NCI-H2081 treated with DMSO at 0.1 percent for 48 hours (cell line): Measurements from ENCODE around the gene STIL.
"Not testable (repeated sequence)": the region's sequence is repeated elsewhere in the genome, so short reads cannot be mapped to it uniquely, and the experiment has no call there.

Source experiments
- DNase-seq: peaks from one replicate; lab custom pipeline; 2025; lab: John Stamatoyannopoulos, UW

STIL gene

DNA sequence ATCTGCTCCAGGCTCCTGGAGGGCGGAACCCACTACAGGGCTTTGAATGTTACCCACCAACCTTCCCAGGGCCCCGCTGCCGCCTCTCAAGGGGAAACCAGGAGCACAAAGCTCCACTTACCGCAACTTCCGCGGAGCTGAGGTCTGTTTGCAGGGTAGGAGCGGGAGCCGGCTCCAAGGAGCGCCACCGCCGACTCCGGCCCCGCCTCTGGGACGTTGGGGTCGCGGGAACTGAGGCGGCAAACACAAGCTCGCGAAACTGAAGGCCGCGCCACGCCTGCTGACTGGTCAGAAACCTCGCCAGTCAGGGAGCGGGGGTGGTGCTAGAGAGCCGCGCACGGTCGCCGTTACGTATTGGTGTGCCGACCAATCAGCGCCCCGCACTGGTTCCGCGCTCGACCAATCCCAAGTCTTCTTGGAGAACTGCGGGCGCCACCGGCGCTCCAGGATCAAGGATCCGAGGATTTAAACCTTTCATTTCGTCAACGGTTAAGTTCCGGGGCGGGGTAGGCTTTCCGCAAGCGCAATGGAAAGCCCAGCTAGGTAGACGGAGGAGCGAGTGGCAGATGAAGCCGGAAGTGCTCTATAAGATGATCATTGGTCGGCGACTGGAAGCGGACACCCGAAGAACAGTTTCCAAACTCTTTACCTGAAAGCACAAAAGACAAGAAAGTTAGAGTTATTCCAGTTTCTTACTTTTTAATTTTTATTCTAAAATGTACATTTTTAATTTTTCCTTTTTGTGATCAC, at the start of gene STIL:
Gene STIL, minus strand, starts transcription at position 233 of the 750 bp plus-strand sequence. CDS start 3,828 bp downstream, outside the sequence.
- peak; percentile 96 for DNase-seq

DNA sequence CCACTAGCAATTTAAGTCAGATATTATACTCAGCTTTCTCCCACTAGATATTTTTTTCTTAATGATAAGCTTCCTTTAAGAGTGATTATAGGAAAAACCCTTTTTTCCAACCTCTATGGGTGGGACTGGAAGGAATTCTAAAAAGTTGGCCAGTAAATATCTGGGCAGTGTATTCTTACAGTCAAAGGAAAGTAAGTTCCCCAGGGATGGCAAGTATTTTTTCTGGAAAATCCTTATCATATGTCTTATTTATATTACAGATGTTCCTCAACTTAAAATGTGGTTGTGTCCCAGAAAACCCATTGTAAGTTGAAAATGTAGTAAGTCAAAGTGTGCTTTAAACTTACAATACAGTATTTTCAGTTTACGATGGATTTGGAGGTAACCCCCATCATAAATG, 48.9 kb upstream of the STIL start:
- no peak for DNase-seq

DNA sequence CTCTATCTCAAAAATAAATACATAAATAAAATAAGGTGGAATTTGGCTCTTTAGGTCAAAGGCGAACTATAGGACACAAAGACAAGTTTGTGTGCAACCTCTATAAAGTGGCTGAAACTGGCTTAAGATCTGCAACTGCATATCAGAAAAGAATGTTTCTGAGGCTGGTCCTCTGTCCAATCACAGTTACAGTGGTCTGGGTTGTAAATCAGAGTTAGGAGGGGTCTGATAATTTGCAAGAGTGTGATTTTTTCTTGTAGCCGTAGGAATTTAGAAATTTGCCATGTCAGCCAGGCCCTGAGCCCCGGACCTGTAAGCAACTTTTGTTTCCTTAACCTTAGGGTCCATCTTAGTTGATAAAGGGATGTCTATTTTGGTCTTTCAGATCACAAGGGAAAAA, 47.4 kb upstream of the STIL start:
- no peak for DNase-seq

DNA sequence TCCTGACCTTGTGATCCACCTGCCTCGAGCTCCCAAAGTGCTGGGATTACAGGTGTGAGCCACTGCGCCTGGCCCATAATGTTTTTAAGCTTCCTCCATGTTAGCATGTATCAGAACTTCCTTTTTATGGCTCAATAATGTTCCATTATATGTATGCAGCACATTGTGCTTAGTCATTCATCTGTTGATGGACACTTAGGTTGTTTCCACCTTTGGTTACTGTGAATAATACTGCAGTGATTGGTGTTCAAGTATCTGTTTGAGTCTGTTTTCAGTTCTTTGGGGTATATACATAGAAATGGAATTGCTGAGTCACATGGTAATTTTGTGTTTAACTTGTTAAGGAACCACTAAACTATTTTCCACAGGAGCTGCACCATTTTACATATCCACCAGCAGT, 37.4 kb upstream of the STIL start:
- DNase-seq, result no peak

DNA sequence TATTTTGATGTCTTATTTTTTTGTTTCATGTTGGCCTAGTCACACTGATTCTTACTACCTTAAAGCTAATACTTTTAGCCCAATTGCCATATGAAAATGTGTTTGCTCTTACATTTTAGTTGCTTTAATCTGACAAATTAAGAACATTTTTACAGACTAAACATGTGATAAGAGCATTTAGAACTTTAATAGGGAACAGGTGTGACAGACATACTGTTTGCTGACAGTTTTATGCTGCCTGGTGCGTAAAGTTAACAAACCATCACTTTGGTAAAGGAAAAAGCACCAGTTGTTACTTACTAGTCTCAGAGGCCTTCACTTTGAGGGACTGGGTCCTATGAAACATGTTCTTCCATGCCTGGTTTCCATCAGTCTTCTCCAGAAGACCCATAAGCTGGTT, 34.3 kb upstream of the STIL start:
- no peak for DNase-seq

DNA sequence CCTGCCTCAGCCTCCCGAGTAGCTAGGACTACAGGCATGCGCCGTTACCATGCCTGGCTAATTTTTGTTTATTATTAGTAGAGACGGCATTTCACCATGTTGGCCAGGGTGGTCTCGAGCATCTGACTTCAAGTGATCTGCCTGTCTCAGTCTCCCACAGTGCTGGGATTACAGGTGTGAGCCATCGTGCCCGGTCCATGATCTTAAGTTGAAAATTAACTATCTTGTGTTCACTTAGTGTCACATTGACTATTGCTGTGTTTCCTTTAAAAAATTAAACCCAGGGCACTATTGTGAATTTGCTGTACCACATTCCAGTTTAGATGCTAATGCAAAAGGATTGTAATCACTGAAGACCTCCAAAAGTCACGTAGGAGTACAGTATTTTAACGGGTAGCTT, 33.8 kb upstream of the STIL start:
- no peak for DNase-seq

DNA sequence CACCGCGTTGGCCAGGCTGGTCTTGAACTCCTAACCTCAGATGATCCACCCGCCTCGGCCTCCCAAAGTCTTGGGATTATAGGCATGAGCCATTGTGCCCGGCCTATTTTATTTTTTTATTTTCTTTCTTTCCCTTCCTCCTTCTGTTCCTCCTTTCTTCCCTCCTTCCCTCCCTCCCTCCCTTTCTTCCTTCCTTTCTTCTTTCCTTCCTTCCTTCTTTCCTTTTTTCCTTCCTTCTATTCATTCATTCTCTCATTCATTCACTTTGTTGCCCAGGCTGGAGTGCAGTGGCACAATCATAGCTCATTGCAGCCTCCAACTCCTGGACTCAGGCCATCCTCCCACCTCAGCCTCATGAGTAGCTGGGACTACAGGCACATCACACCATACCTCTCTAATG, 33.0 kb upstream of the STIL start:
- not testable (repeated sequence) for DNase-seq

DNA sequence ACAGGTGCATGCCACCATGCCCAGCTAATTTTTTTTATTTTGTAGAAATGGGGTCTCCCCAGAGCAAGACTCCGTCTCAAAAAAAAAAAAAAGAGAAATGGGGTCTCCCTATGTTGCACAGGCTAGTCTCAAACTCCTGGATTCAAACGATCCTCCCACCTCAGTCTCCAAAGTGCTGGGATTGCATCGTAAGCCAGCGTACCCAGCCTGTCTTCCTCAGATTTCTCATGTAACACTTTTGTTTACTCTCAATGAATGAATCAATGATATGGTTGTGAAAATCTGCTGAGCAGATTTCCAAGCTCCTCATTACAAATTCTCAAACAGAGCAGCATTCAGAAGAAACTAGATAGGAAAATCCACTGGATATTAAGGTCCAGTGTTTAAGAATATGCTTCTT, 26.3 kb upstream of the STIL start:
- DNase-seq, result no peak

DNA sequence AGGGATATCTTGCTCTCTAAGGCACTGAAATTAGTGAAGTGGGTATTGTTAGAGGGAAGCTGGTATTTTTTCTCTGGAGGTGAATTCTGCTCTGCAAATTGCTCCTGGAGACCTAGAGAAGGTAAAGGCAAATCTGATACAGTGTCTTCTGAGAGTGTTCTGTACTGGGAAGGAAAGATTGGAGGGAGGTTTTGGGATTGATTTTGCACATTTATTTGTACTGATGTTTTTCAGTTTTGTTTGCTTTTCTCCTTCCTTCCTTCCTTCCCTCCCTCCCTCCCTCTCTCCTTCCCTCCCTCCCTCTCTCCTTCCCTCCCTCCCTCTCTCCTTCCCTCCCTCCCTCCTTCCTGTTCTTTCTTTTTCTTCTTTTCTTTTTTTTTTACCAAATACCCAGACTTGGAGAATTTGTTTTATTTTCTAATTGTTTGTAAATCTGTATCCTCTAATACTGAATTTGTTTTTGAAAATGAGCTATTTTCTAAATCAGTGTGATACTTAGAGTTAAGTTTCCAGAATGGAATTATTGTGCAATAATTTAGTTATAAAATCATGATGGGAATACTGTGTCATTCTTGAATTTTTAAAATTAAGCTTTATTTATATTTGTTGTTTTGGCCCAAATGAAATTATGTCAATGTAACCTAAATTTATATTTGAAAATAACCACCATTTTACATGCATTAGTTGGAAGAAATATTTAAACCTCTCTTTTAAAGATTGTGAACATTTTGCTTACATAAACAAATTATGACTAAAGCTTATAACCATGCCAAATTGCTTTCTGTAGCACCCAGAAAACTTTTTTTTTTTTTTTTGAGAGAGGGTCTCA, 24.5 kb upstream of the STIL start:
- DNase-seq, result no peak

DNA sequence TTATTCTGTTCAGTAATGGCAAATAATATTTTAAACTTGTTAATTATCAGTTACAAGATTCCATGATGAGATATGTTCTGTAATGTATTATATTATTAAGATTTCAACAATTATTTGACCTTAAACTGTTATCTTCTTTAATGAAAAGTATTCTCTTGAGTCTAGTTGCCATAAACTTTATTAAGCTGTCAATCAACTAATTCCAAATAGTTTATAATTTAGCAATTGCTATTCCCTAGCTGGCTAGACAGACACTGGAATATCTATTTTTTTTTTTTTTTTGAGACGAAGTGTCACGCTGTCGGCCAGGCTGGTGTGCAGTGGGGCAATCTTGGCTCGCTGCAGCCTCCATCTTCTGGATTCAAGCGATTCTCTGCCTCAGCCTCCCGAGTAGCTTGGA, 23.4 kb upstream of the STIL start:
- no peak for DNase-seq

DNA sequence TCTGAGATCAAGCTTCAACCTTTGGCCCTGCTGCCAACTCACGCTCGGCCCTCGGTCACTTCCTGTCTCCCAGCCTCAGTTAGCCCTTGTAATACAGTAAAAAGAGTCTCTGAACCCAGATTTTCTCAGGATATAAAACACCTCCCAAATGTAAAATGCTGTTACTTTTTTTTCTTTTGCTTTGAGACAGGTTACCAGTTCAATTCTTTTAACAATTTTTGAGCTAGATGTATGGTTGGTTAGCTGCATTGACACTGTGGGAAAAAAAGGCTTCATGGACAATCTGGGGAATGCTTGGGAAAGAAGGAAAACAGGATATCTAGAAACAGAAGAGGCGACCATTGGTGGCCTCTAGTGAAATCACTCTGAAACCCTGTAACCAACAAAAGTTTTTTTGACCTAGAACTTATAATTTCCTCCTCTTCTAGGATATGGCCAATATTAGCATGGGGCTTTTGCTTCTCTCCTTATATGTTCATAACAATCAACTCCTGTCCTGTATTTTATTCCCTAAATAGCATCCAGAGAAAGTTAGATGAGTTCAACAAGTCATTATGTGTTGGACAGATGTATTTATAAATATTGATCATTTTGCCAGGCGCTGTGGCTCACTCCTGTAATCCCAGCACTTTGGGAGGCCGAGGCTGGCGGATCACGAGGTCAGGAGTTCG, 21.0 kb upstream of the STIL start:
- no peak for DNase-seq

DNA sequence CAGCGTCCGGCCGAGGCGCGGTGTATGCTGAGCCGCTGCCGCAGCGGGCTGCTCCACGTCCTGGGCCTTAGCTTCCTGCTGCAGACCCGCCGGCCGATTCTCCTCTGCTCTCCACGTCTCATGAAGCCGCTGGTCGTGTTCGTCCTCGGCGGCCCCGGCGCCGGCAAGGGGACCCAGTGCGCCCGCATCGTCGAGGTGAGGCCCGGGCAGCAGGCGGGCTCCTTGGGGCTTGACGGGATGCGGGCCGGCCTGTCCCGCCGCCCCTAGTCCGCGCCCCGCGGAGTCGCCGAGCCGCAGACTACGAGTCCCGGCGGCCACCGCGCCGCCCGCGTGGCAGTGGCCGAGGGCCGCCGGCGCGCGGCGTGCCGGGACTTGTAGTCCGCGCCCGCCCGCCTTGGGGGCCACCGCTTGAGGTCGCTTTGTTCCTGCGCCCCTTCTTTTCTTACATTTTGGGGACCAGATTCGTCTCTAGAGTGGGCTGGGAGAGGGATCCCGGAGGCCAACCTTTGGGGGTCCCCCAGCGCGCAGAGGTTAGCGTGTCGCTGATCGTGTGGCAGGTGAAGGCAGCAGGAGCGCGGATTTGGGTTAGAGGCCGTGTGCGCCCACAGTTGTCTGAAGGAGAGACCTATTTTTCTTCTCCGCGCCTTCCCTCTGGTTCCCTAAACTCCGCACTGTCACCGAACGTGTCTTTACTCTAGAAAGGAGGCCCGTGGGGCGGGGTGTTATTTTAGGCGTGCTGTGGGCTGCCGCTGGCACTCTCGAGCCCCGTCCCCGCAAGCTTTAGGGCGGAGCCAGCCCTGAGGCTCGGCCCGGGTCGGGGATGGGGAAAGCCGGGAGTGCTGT, 20.2 kb upstream of the STIL start:
- no peak for DNase-seq

DNA sequence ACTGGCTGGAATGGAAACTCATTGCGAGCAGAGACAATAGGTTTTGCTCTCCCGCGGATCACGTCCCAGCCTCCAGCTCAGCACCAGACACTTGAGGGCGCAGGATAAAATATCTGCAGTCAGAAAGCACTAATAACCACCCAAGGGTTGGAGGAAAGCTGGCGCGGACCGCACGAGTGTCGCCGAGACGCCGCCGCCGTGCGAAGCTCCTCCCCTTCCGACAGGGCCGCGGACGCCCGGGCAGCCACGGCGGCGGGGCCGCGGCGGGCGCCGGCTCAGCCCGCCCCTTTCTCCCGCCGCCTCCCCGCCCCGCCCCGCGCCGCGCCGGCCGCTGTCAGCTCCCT, 19.6 kb upstream of the STIL start, which contains the start of gene CMPK1:
Gene CMPK1, plus strand, starts transcription at position 213 of the 344 bp plus-strand sequence. CDS start 156 bp downstream, outside the sequence.
- DNase-seq, result no peak

DNA sequence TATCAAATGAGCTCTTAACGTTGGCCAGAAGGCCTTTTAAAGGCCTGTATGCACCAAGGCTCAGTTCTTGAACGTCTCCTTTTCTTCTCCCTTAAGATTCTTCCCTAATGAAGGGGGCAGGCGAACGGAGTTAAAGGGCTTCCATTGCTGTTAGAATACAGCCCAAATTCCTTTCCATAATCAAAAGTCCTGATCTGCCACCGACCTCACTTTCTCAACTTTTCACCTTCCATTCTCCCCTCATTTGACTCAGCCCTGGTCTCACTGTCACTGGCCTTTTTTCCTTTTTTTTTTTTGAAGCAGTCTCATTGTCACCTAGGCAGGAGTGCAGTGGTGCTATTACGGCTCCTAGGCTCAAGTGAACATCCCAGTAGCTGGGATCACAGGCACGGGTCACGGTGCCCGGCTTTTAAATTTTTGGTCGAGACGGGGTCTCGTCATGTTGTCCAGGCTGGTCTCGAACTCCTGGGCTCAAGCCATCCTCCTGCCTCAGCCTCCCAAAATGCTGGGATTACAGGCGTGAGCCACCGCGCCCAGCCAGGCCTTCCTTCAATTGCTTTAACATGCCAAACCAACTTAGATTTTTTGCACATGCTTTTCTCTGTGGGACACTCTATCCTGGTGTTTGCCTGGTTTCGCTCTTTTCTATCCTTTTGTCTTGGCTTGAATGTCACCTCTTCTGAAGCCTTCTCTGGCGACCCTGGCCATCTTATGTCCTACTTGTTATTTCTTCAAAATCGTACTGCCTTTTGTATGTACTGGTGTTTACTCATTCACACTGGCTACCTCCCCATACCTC, 19.0 kb upstream of the STIL start:
- no peak for DNase-seq

DNA sequence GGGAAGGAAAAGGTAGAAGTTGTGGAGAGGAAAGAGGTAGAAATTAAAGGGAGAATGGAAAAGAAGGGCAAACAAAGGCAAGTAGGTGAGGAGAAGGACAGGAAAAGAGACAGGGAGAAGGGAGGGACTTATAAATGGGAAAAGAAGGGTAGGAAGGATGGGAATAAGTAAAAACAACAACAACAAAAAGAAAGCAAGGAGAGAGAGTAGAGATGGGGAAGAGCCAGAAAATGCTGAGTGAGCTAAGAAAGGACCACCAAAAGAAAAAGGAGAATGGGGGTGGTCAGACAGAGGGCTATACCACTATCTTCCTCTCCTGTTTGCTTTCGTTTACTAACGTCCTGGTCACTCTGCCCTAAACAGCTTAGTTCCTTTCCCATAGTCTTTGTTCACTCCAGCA, 17.9 kb upstream of the STIL start:
- DNase-seq, result no peak

DNA sequence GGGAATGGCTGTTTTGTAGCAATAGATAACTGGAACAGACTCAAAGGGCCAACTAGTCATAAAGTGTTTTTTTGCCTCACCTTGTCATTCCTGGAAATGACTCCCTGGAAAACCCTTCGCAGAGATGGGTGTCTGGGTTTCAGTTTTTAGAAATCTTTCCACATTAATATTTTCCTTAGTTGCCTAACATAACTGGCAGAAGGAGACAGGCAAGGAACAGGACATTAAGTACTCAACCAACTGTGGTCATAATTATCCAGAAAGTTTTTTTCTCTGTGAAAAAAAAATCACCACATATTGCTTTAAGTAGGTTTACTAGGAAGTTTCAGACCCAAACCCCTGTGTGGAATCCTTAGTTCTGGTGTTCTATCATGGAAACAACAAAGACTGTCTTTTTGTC, 16.3 kb upstream of the STIL start:
- DNase-seq, result no peak

DNA sequence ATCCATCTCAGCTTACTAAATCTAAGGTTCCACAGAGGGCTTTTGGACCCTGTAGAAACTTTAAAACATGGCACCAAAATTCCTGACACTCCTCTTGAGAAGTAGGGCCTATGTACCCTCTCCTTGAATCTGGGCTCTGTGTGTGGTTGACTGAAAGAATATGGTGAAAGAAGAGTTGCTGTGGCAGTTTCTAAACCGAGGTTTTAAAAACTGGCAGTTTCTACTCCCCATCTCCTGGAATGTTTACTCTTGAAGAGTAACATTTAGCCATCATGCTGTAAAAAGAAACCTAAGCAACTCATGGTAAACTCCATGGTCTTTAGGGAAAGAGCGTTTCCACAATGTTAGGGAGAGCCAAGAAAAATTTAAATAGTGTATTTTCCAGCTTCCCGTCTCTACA, 15.0 kb upstream of the STIL start:
- no peak for DNase-seq

DNA sequence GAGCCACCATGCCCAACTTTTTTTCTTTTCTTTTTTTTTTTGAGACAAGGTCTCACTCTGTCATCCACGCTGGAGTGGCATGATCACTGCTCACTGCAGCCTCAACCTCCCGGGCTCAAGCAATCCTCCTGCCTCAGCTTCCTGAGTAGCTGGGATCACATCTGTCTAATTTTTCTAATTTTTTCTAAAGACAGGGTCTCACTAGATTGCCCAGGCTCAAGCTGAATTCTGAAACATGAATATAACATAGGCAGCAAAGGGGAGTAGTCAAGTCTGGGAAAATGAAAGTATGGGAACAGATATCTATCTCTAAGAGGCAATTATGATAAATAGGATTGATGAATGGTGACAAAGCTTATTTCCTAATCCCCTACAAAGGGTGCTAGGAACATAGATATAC, 12.3 kb upstream of the STIL start:
- DNase-seq, result no peak

DNA sequence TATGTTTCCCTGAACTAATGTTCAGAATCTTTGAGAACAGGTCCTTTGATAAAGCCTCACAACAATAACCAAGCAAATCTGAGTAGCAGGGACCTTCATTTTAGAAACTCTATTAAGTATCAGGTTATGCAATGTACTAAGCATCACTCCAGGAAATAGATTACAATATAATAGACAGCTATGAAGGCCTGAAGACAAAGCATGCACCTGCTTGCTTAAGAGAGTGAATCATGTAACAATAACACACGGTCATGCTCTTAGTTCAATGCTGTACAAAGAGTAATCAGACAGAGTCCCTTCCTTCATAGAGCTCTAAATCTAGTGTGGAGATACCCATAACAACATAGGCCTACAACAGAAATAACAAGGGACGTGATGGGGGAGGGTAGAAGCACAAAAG, 11.6 kb upstream of the STIL start:
- DNase-seq, result no peak

DNA sequence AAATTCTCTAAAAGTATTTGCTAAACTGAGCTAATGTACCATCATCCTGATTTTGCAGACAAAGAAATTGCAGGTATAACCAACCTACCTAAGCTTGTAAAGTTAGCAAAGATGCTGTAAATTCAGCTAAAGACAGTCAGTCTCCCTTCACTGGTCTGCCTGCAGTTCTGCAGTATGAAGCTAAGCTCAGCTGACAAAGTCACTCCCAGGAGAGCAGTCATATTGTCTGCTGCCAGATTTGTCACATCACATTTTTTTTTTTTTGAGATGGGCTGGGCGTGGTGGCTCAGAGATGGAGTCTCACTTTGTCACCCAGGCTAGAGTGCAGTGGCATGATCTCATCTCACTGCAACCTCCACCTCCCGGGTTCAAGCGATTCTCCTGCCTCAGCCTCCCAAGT, 10.7 kb upstream of the STIL start:
- no peak for DNase-seq

DNA sequence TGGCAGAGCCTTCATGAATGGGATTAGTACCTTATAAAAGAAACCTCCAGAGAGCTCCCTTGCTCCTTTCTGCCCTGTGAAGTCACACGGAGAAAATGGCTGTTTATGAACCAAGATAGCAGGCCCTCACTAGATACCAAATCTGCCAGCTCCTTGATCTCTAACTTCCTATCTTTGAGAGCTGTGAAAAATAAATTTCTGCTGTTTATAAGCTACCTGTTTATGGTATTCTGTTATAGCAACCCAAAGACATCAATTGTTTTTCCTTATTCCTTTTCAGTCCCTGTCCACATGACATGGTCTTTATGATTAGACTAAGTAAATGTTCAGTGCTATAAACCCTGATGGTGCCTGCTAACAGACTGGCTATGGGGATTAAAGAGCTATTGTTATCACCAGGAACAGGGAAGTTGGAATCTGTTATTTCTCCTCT, 9.7 kb upstream of the STIL start:
- DNase-seq, result no peak
